Endothelial cell of umbilical vein (primary cell): ENCODE data around the gene TBC1D5. TPM values are rescaled to one million over a fixed set of nuclear protein-coding genes. Genes with fewer than 3 reads are reported as not detected.

Experiments used
- BruUV-seq: library from RNA; stranded (reverse); fragments of 400-500 nt; replicated peaks from 2 replicates; lab custom pipeline; 2021; lab: Mats Ljungman, UMichigan
- CTCF ChIA-PET: fragments of 300-600, 350-600 bp; sonication (Branson Sonifier 250); formaldehyde crosslinking; loops from one replicate; lab custom pipeline; 2021; ENCODE audit warnings: antibody characterized with exemption, inconsistent platforms; lab: Charles Lee
- POLR2A ChIA-PET: fragments of 300-600, 350-600 bp; sonication (Branson Sonifier 250); formaldehyde crosslinking; loops from one replicate; lab custom pipeline; 2021; ENCODE audit warnings: antibody characterized with exemption, inconsistent platforms; lab: Charles Lee
- DNase-seq: peaks from one replicate; pipeline ENCODE4 v3.0.0-alpha.2; 2011; ENCODE audit warnings: low read depth, low spot score
- FAIRE-seq: peaks from 2 replicates; lab custom pipeline; 2011; peaks lifted over from hg19 to GRCh38; lab: Jason Lieb, UNC
- H2AFZ ChIP-seq: 2 replicates; pipeline ENCODE4 v1.6.0; 2012; ENCODE audit warnings: low read depth, low read length, control low read depth, inconsistent platforms
- H3K27ac ChIP-seq: 2 replicates; pipeline ENCODE4 v1.5.1; 2011; ENCODE audit warnings: low read depth, mild to moderate bottlenecking, control low read depth, low read length, moderate library complexity; ENCODE audit not compliant: insufficient read depth
- H3K27me3 ChIP-seq, 2 experiments: 2 replicates each; pipeline versions ENCODE4 v1.6.0 to v1.6.1; 2011; ENCODE audit warnings: low read length in 2 of 2, mixed read lengths in 1 of 2; ENCODE audit not compliant: control insufficient read depth in 2 of 2, insufficient read depth in 2 of 2
- H3K36me3 ChIP-seq, 2 experiments: 2 replicates in 1 of 2; 3 replicates in 1 of 2; pipeline ENCODE4 v1.5.1; 2011; ENCODE audit warnings: low read length in 2 of 2, mild to moderate bottlenecking in 1 of 2, moderate library complexity in 1 of 2; ENCODE audit not compliant: control insufficient read depth in 2 of 2, insufficient read depth in 2 of 2; ENCODE audit errors: extremely low read depth in 1 of 2
- H3K4me1 ChIP-seq: 3 replicates; pipeline ENCODE4 v1.5.1; 2011; ENCODE audit warnings: mild to moderate bottlenecking, low read length; ENCODE audit not compliant: control insufficient read depth, insufficient read depth; ENCODE audit errors: extremely low read depth
- H3K4me2 ChIP-seq: 2 replicates; pipeline ENCODE4 v1.6.1; 2011; ENCODE audit warnings: low read length, control low read depth, mixed read lengths; ENCODE audit not compliant: insufficient read depth
- H3K4me3 ChIP-seq, 3 experiments: fragments of 200-600 bp in 1 of 3; sonication (generic), shearing (Covaris generic) in 1 of 3; replicated peaks in 1 of 3; 2 replicates each; pipeline ENCODE4 v1.5.1; 2011 to 2016; ENCODE audit warnings: control low read depth in 3 of 3, low read length in 3 of 3, mild to moderate bottlenecking in 2 of 3, inconsistent platforms in 1 of 3, low read depth in 1 of 3, moderate library complexity in 1 of 3; ENCODE audit not compliant: insufficient read depth in 1 of 3
- H3K79me2 ChIP-seq: 2 replicates; pipeline ENCODE4 v1.6.0; 2012; ENCODE audit warnings: low read length, inconsistent platforms; ENCODE audit not compliant: control insufficient read depth, insufficient read depth
- H3K9ac ChIP-seq: replicated peaks from 2 replicates; pipeline ENCODE3; 2011; ENCODE audit warnings: low read length, control low read depth; ENCODE audit not compliant: insufficient read depth; ENCODE audit errors: extremely low read depth
- H3K9me1 ChIP-seq: replicated peaks from 3 replicates; pipeline ENCODE4 v1.6.0; 2011; ENCODE audit warnings: mild to moderate bottlenecking, low read length; ENCODE audit not compliant: control insufficient read depth, insufficient read depth; ENCODE audit errors: extremely low read depth
- H3K9me3 ChIP-seq: replicated peaks from 2 replicates; pipeline ENCODE4 v1.5.1; 2012; ENCODE audit warnings: low read length, inconsistent platforms; ENCODE audit not compliant: control insufficient read depth, insufficient read depth
- H4K20me1 ChIP-seq: replicated peaks from 2 replicates; pipeline ENCODE3; 2011; ENCODE audit warnings: mild to moderate bottlenecking, low read length; ENCODE audit not compliant: control insufficient read depth, insufficient read depth; ENCODE audit errors: extremely low read depth
- CTCF ChIP-seq, 2 donors: IDR thresholded peaks; 1 replicate in 1 of 2; 2 replicates in 1 of 2; pipeline ENCODE4 v1.5.1; 2011; ENCODE audit warnings: low read length in 2 of 2, mild to moderate bottlenecking in 2 of 2, moderate library complexity in 2 of 2, control low read depth in 1 of 2, inconsistent platforms in 1 of 2, low read depth in 1 of 2; ENCODE audit not compliant: insufficient read depth in 1 of 2; ENCODE audit errors: extremely low read depth in 1 of 2
- EZH2 ChIP-seq: IDR thresholded peaks from 2 replicates; pipeline ENCODE4 v1.6.1; 2012; ENCODE audit warnings: borderline replicate concordance, low read depth, mild to moderate bottlenecking, moderate library complexity, low read length, inconsistent platforms; ENCODE audit not compliant: severe bottlenecking
- FOS ChIP-seq: IDR thresholded peaks from 2 replicates; pipeline ENCODE4 v1.6.1; 2011; ENCODE audit warnings: mild to moderate bottlenecking, low read length, moderate library complexity, borderline replicate concordance; ENCODE audit not compliant: insufficient read depth
- GATA2 ChIP-seq: IDR thresholded peaks from 2 replicates; pipeline ENCODE4 v1.7.0; 2011; ENCODE audit warnings: low read depth, mild to moderate bottlenecking, moderate library complexity, mixed read lengths, low read length; ENCODE audit not compliant: insufficient read length, insufficient read depth
- JUN ChIP-seq: IDR thresholded peaks from 2 replicates; pipeline ENCODE4 v1.6.1; 2011; ENCODE audit warnings: borderline replicate concordance, low read depth; ENCODE audit not compliant: insufficient read length, insufficient read depth
- MAX ChIP-seq: IDR thresholded peaks from 2 replicates; pipeline ENCODE4 v1.6.1; 2011; ENCODE audit not compliant: insufficient read depth, insufficient read length
- MYC ChIP-seq: IDR thresholded peaks from one replicate; pipeline ENCODE4 v1.6.1; 2011; ENCODE audit warnings: mild to moderate bottlenecking, low read depth, low read length
- POLR2A ChIP-seq: IDR thresholded peaks from 2 replicates; pipeline ENCODE4 v1.6.1; 2012; ENCODE audit warnings: low read depth, mild to moderate bottlenecking, control low read depth, low read length
- dilution Hi-C: fragments of 300-500 bp; cut with MboI; formaldehyde crosslinking; loops from one replicate; pipeline ENCODE4 v1.15.0; 2019; ENCODE audit warnings: low sequenced_read_pairs; ENCODE audit not compliant: extremely low pct_ligation_motif_present
- intact Hi-C: fragments of 100-400 bp; cut with micrococcal nuclease; formaldehyde crosslinking; loops from one replicate; pipeline ENCODE4 v1.10.0; 2022
- polyA plus RNA-seq, 4 experiments: library from polyadenylated mRNA; depleted of rRNA in 3 of 4; stranded (reverse) in 3 of 4; unstranded in 1 of 4; fragments of >200 nt; gene quantifications; 2 replicates each; pipeline versions ENCODE4 v1.2.1 to v1.2.3, GENCODE V29; 2011 to 2012; ENCODE audit warnings: missing spikeins in 1 of 4
- total RNA-seq: library from RNA; stranded (reverse); gene quantifications from 2 replicates; pipeline ENCODE4 v1.2.3, GENCODE V29; 2021

The TBC1D5 gene
- total and polyA plus RNA-seq, 2 donors (not counting 3 experiments of a cell fraction or from before 2014, with no cell fraction given): 17.5 to 44.7 TPM

GRCh38 chr3:17469520-17469919 lies 272.9 kb downstream of the TBC1D5 start:
- FAIRE-seq (no peak), DNase-seq (no peak)
- H4K20me1 ChIP-seq: no peaks in the 10 kb centered on the region
- no peaks in the 10 kb centered on the region for H3K27me3 ChIP-seq
- no peaks in the 10 kb centered on the region for H3K9me1 ChIP-seq
- H3K27ac ChIP-seq: no peak overlapping the region
- H3K9ac ChIP-seq: no peak overlapping the region
- no peaks in the 10 kb centered on the region for H3K9me3 ChIP-seq
- POLR2A ChIA-PET: no interaction called here
- H3K4me1 ChIP-seq: no peaks in the 10 kb centered on the region
- no TSS peak for BruUV-seq
- intact Hi-C loops (no loop called here), dilution Hi-C loops (no loop called here)
- no peak overlapping the region for H3K4me3 ChIP-seq
- CTCF ChIA-PET: interaction anchor here (0.6 to 1.8 kb wide), 3 partner anchors 11 to 372 kb away, joined by 3 to 6 read pairs (median 4); no protein-coding TSS in a partner anchor
- TF ChIP-seq JUN: no peak
- no peak for TF ChIP-seq MYC
- no peak for TF ChIP-seq EZH2
- TF ChIP-seq FOS: no peak
- TF ChIP-seq GATA2: no peak
- TF ChIP-seq POLR2A: no peak
- no peak for TF ChIP-seq CTCF (IDR thresholded peaks at IDR 0.05; ENCODE audit: extremely low read depth in 1 of 2, insufficient read depth in 1 of 2, low read depth in 1 of 2, low read length in 2 of 2)
- no peaks in the 10 kb centered on the region for H3K79me2 ChIP-seq
- H2AFZ ChIP-seq: no peak overlapping the region
- H3K4me2 ChIP-seq: no peak overlapping the region
- no peaks in the 10 kb centered on the region for H3K36me3 ChIP-seq

GRCh38 chr3:17466028-17466427 lies 276.4 kb downstream of the TBC1D5 start:
- dilution Hi-C loops (no loop called here), intact Hi-C loops (no loop called here)
- FAIRE-seq (no peak), DNase-seq (no peak)
- Histone ChIP-seq H3K27me3 (no peaks in the 10 kb centered on the region), H3K9me3 (no peaks in the 10 kb centered on the region), H2AFZ (no peak overlapping the region), H3K4me2 (no peak overlapping the region), H4K20me1 (no peaks in the 10 kb centered on the region), H3K4me1 (no peaks in the 10 kb centered on the region), H3K4me3 (no peak overlapping the region), H3K9ac (no peak overlapping the region), H3K36me3 (no peaks in the 10 kb centered on the region), H3K9me1 (no peaks in the 10 kb centered on the region), H3K79me2 (no peaks in the 10 kb centered on the region), H3K27ac (no peak overlapping the region)
- CTCF ChIA-PET: interaction anchor here (1.3 kb wide), 1 partner anchor 8 kb away, joined by 3 read pairs; no protein-coding TSS in a partner anchor
- no TSS peak for BruUV-seq
- POLR2A ChIA-PET: no interaction called here
- TF ChIP-seq CTCF (IDR thresholded peaks at IDR 0.05; ENCODE audit: extremely low read depth in 1 of 2, insufficient read depth in 1 of 2, low read depth in 1 of 2, low read length in 2 of 2): no peak
- TF ChIP-seq MAX: no peak
- TF ChIP-seq EZH2: no peak
- TF ChIP-seq GATA2: no peak
- TF ChIP-seq POLR2A: no peak
